HG03432 (cell line): ENCODE results near the gene CERS2.

Source experiments
- ATAC-seq: cut with Tn5 transposase; IDR thresholded peaks from one replicate; pipeline ENCODE4 v1.9.1; 2021; ENCODE audit warnings: mild to moderate bottlenecking, moderate library complexity; ENCODE audit not compliant: unreplicated experiment

CERS2 gene

GRCh38 chr1:150974580-150975478 is at the start of gene CERS2:
Gene CERS2, minus strand, starts transcription at chr1:150974835. Its CDS starts 5,745 bp downstream, at chr1:150969090.
- peak; percentile 59 for ATAC-seq

GRCh38 chr1:151013518-151013917 is 38.9 kb upstream of the CERS2 start:
- no peak for ATAC-seq

- no peak for ATAC-seq
These were observed 38.2 kb upstream of the CERS2 start for GRCh38 chr1:151012684-151013471.

GRCh38 chr1:151011154-151011850 is 36.7 kb upstream of the CERS2 start:
- ATAC-seq, result no peak

GRCh38 chr1:151010346-151010726 is 35.7 kb upstream of the CERS2 start:
- ATAC-seq, result no peak

- no peak for ATAC-seq
These were observed 35.2 kb upstream of the CERS2 start for GRCh38 chr1:151009674-151010345.

GRCh38 chr1:151009206-151009587 is 34.6 kb upstream of the CERS2 start:
- ATAC-seq, result no peak

GRCh38 chr1:151008244-151009205 is 33.9 kb upstream of the CERS2 start, which contains the start of gene PRUNE1:
Gene PRUNE1, plus strand, starts transcription at chr1:151008449. Its CDS starts 184 bp downstream, at chr1:151008633.
- peak; percentile 81 for ATAC-seq

- no peak for ATAC-seq
These were observed 33.2 kb upstream of the CERS2 start for GRCh38 chr1:151007853-151008243.

- ATAC-seq, result no peak
These were observed 31.9 kb upstream of the CERS2 start, which contains the start of gene MINDY1 for GRCh38 chr1:151006327-151007052. Gene MINDY1, minus strand, starts transcription at chr1:151006902. Its CDS starts 4,285 bp downstream, at chr1:151002617.

GRCh38 chr1:151005729-151006319 is 31.2 kb upstream of the CERS2 start:
- no peak for ATAC-seq

GRCh38 chr1:151003180-151003579 is 28.5 kb upstream of the CERS2 start:
- ATAC-seq, result no peak

- no peak for ATAC-seq
These were observed 28.0 kb upstream of the CERS2 start for GRCh38 chr1:151002611-151003010.

GRCh38 chr1:151002051-151002450 is 27.4 kb upstream of the CERS2 start:
- no peak for ATAC-seq

- no peak for ATAC-seq
These were observed 27.0 kb upstream of the CERS2 start for GRCh38 chr1:151001602-151002001.

- ATAC-seq, result no peak
These were observed 25.8 kb upstream of the CERS2 start for GRCh38 chr1:151000408-151000807.

- no peak for ATAC-seq
These were observed 25.3 kb upstream of the CERS2 start for GRCh38 chr1:150999926-151000325.

GRCh38 chr1:150999051-150999674 is 24.5 kb upstream of the CERS2 start:
- no peak for ATAC-seq
